ENCODE measurements around the gene TENM3. TPM values are rescaled to one million over a fixed set of nuclear protein-coding genes. Genes with fewer than 3 reads are reported as not detected.

Gene TENM3
- total RNA-seq, 1 donor from 2014 or later: 7.8 TPM

DNA sequence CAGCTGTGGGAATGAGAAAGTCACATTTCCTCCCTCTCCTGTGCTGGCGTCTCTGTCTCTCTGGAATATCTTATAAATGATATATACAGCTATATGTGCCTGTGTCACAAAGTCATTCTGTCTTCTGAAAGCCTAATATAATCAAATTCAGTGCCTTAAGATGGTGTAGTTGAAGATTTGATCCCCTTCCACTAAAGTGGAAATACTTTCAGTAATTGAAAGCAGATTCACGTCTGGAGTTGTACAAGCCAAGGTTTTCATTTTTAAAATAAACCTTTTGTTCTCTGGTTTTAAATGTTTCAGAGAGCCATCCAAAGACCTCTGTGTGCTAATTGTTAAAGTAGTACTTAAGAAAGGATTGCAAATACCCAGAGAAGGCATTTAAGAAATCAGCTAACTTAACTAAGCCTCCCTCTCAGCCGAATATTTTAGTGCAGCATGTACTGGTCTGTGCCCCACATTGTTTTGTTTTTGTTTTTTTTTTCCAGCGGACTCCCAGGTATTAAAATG lies 206.8 kb downstream of the TENM3 start:
- DNase-seq (ENCODE audit: low spot score): no peak

GRCh38 chr4:182451441-182451840 lies 208.2 kb downstream of the TENM3 start:
- DNase-seq (ENCODE audit: low spot score): no peak

DNA sequence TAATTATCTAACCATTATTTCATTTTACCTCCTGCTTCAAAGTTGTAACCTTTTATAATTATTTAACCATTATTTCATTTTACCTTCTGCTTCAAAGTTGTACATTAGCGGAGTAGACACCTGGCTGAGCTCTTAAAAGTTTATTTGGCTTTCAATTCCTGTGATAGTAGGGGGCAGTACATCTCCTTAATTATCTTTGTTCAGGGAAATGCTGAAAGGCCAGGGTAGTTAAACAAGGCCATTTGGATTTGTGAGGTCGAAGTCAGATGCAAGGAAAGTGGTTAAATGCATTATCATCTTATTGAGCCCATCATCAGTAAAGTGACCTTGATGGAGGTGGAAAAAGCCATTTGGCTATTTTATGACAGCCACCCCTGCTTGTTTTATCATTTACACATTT lies 210.6 kb downstream of the TENM3 start:
- no peak for DNase-seq (ENCODE audit: low spot score)

GRCh38 chr4:182454440-182455013 lies 211.3 kb downstream of the TENM3 start:
- no peak for DNase-seq (ENCODE audit: low spot score)

DNA sequence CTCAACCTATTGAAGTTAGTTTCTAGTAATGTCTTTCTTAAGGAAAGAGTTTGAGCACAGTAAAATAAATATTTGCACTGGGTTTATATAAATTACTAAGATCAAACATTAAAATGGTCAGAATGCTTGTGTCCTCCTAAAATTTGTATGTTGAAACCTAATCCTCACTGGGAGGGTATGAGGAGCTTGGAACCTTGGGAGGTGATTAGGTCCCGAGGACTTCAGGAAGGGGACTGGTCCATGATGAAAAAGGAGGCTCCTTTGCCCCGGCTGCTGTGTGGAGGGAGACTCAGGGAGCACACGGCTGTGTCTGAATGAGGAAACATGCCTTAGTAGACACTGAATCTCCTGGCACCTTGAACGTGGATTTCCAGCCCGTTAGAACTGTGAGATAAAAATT lies 221.9 kb downstream of the TENM3 start:
- no peak for DNase-seq (ENCODE audit: low spot score)

- no peak for DNase-seq (ENCODE audit: low spot score)
Measured at GRCh38 chr4:182465979-182466378, 222.8 kb downstream of the TENM3 start.

DNA sequence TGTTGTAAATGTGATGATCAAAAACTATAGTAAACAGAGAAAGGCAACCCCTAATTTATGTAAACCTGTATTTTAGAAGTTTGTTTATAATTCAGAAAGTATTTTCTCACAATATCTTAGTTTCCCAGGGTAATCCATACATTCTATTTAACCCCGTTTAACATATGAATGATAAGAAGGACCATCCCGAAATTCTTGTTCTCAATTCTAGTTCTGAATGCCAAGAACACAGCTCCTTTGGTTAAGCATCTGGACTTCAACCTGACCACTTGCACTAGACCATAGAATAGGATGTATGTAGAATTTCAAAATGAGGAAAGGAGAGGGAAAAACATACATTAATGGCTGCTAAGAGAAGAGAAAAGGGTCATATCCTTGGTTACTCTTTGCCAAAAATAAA lies 227.0 kb downstream of the TENM3 start:
- no peak for DNase-seq (ENCODE audit: low spot score)

- no peak for DNase-seq (ENCODE audit: low spot score)
Measured at GRCh38 chr4:182475539-182475938, 232.3 kb downstream of the TENM3 start.

DNA sequence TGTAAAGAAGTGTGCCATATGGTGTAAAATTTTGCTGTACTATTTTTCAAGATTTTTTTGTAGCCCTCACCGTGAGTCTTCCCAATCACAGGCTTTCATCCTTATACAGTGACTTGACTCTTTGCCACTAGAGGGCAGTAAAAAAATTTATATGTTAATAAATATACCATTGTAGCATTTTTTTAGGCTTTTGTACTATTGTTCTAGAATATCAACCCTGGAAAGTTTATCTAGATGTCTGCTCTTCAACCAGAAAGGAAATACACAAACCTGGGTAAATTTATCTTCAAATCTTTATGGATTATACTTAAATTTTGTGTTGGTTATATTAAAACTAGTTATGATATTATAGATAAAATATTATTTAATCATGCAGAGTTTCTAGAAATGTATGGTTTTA lies 235.3 kb downstream of the TENM3 start:
- no peak for DNase-seq (ENCODE audit: low spot score)

GRCh38 chr4:182483685-182484084 lies 240.5 kb downstream of the TENM3 start:
- DNase-seq (ENCODE audit: low spot score): no peak

DNA sequence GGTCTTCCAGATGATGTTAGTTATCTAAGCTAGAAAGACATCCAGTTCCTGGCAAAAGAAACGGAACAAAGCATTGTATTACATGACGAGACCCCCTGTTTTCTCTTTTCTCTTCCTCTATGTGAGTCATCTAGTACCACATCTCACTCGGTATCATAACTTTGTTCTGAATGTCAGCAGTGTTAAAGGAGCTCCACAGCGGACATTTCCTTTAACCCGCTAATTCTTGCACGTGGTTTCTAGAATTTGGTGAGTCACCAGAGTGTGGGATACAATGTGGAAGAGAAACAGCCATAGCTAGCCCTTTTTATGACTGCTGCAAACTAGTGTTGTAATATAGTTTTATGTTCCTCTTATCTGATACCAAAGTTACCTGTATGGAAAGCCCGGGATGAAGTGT lies 243.7 kb downstream of the TENM3 start:
- DNase-seq (ENCODE audit: low spot score): no peak

DNA sequence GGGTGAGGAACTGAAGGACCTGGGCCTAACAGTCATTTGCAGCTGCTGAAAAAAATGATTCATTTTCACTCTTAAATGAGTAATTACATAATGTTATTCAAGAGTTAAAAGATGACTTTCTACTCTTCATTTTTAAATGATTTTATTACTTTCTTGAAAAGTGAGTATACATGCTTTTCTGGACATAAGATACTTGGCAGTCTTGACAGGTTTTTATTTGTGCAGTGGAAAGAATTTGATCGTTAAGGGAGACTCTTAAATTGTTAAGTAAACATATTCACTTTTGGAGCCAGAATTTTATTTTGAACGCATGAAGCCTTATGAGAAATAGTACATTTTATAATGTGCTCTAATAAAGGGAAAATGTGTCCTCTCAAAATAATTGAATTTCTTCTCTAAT lies 245.7 kb downstream of the TENM3 start:
- no peak for DNase-seq (ENCODE audit: low spot score)

DNA sequence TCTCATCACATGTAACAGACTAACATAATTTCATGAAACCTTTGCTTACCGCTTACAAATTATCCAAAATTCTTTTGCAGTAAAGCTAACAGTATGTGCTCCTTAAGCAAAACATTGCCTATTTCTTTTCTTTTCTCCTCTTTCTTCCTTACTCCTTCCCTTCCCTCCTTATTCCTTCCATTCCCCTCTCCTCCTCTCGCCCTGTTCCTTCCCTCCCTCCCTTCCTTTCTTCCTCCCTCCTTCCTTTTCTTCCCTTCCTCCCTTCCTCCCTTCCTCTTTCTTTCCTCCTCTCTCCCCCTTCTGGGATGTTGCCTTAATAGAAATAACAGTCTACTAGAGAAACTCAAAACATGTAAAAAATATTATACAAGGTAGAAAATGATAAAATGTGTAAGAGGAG lies 246.4 kb downstream of the TENM3 start:
- no peak for DNase-seq (ENCODE audit: low spot score)

DNA sequence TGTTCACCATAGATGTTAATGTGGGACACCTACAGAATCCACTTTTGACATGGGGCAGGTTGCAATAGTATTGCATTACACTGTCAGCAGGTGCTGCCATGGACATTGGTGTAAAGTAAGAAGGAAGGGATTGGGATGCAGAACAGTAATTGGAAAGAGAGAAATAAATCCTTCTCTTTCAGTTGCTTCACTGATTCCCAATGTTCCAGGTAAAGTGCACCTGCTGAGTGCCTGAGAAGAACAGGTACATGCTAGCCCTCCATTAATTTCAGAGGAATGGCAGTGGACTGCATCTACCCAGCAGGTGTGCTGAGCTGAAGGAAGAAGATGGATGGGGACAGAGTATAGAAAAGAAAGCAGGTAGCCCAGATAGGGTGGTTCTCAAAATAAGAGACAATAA lies 248.5 kb downstream of the TENM3 start:
- DNase-seq (ENCODE audit: low spot score): no peak

DNA sequence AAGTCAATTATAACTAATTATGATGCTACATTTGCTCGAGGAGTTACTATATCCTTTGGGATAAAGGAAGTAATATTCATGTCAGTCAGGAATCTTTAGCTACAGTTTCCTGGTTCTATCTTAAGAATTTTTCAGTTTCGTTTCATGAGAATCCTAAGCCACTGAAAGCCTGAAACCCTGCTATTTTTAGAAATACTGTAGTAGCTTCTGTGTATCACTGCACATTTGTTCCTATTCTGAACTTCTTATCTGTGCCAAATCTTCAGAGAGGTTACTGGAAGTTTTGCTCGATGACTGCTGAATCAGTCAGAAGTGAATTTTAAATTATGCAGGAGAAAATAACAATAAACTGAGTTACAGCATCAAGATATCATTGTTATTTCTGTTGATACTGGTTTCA lies 249.2 kb downstream of the TENM3 start:
- DNase-seq (ENCODE audit: low spot score): no peak

DNA sequence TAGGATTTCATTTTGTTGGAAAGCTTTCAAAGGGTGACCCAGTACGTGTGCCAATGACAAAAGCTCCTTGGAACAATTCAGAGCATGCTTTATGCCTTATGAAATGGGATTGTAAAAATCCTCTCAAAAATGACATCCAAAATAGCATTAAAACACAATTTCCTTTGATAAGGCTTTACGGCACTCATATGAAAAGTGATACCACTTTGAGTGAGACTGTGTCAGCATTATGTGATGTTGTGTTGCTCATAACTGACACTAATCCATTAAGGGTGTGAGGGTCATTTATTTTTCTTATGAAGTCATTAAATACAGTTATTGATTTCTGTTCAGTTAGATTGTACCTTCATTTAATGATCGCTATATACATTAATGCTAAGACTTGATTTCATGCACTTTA lies 250.2 kb downstream of the TENM3 start:
- no peak for DNase-seq (ENCODE audit: low spot score)

DNA sequence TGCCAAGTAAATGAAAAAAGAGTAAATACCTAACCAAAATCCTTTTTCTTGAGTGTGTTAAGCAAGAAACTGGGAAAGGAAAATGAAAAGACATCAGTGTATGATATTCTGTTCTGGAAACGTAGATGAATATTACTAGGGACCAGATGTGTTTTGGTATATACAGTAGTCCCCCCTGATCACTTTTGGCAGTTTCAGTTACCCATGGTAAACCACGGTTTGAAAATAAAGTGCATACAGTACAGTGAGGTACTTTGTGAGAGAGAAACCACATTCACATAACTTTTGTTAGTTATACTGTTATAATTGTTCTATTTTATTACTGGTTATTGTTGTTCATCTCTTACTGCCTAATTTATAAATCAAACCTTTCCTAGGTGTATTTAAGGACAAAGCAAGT lies 250.9 kb downstream of the TENM3 start:
- DNase-seq (ENCODE audit: low spot score): no peak

DNA sequence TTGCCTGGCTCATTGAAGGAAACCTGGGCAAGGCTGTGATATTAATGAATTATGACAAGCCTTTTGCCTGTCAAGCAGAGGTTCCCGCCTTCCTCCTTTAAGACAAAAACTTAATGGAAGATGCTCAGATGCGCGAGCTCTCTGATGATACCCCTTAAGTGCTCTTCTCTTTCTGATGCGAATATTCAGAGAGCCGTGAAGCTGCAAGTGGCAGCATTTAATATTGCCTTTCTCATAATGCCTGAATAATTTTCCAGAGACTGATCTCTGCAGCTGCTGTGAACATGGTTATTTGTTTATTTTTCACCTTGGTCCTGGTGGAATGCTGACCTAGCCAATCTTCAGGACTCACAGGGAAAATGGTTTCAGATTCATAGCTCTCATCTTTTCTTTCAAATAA lies 251.8 kb downstream of the TENM3 start:
- DNase-seq (ENCODE audit: low spot score): no peak

- no peak for DNase-seq (ENCODE audit: low spot score)
Measured at GRCh38 chr4:182495645-182496385, 252.6 kb downstream of the TENM3 start.

DNA sequence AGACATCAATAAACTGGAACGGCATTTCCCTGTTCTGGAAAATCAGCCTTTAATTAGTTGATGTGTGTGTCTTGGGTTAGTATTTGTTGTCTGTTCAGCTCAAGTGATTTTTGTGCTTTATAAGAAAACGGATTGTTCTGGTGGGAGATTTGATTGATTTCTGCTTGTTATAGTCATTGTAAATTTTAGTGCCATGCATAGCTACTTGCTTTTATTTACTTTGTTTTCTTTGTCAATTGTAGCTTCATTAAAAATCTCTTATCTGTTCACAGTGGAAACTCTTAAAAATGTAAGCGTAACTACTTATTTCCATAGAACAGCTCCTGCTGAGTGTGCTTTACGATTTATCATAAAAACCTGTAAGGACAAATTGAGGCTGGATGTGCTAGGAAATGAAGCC lies 253.2 kb downstream of the TENM3 start:
- DNase-seq (ENCODE audit: low spot score): no peak

- DNase-seq (ENCODE audit: low spot score): no peak
Measured at GRCh38 chr4:182502064-182502463, 258.9 kb downstream of the TENM3 start.

DNA sequence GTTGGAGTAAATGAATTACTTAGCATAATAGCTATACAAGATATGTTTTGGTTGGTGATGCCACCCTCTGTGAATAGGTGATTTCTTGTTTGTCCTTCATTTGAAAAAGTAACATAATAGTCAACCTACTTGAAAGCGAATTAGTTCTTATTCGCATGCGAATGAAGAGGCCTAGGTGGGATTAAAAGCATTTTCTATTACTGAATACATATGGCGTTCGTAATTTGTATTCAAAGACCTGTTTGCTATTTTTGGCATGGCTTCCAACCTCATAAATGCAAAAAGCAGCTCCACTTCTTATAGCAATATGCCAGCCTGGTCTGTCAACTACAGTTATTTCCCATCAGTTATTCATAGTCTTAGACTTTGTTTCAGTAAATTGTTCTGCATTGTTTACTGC lies 261.3 kb downstream of the TENM3 start:
- no peak for DNase-seq (ENCODE audit: low spot score)

- no peak for DNase-seq (ENCODE audit: low spot score)
Measured at GRCh38 chr4:182507805-182508204, 264.6 kb downstream of the TENM3 start.

GRCh38 chr4:182510836-182511235 lies 267.6 kb downstream of the TENM3 start:
- DNase-seq (ENCODE audit: low spot score): no peak
